Activated CD4-positive, alpha-beta T cell treated with anti-CD3 and anti-CD28 coated beads, Interleukin-2, Interleukin-4, amounts not matched to agents 100 ng/mL and 50 ng/mL, durations not matched to agents 16 hours and 8 hours (primary cell): ENCODE measurements around the gene IMP4.

Experiments
- DNase-seq: peaks from one replicate; pipeline ENCODE4 v3.0.0-alpha.2; 2020; ENCODE audit warnings: low spot score

The IMP4 gene

GRCh38 chr2:130357864-130358263 lies 15.2 kb downstream of the IMP4 start:
- DNase-seq: no peak

- DNase-seq: no peak
Measured at GRCh38 chr2:130358420-130359350, 16.0 kb downstream of the IMP4 start.

- no peak for DNase-seq
Measured at GRCh38 chr2:130359466-130359865, 16.8 kb downstream of the IMP4 start.

GRCh38 chr2:130363479-130363878 lies 20.8 kb downstream of the IMP4 start:
- DNase-seq: no peak

GRCh38 chr2:130365075-130365474 lies 22.4 kb downstream of the IMP4 start:
- DNase-seq: no peak

GRCh38 chr2:130365963-130366362 lies 23.3 kb downstream of the IMP4 start:
- DNase-seq: no peak

- no peak for DNase-seq
Measured at GRCh38 chr2:130366720-130367119, 24.0 kb downstream of the IMP4 start.

- no peak for DNase-seq
Measured at GRCh38 chr2:130368786-130369185, 26.1 kb downstream of the IMP4 start.

- no peak for DNase-seq
Measured at GRCh38 chr2:130369311-130369964, 26.7 kb downstream of the IMP4 start.

GRCh38 chr2:130369965-130370341 lies 27.3 kb downstream of the IMP4 start:
- DNase-seq: no peak

GRCh38 chr2:130370490-130370889 lies 27.8 kb downstream of the IMP4 start:
- DNase-seq: peak; percentile 32

GRCh38 chr2:130371723-130372054 lies 29.0 kb downstream of the IMP4 start:
- DNase-seq: no peak

GRCh38 chr2:130372055-130372832 lies 29.5 kb downstream of the IMP4 start:
- peak; percentile 84 for DNase-seq

- DNase-seq: no peak
Measured at GRCh38 chr2:130372833-130373807, 30.4 kb downstream of the IMP4 start.

GRCh38 chr2:130373808-130374365 lies 31.2 kb downstream of the IMP4 start:
- no peak for DNase-seq

- no peak for DNase-seq
Measured at GRCh38 chr2:130374587-130375290, 32.0 kb downstream of the IMP4 start.

- DNase-seq: no peak
Measured at GRCh38 chr2:130375291-130376266, 32.9 kb downstream of the IMP4 start.

GRCh38 chr2:130376433-130377293 lies 34.0 kb downstream of the IMP4 start:
- no peak for DNase-seq
